Body of pancreas (tissue), 4 donors: ENCODE data around the gene ATXN7. TPM values are rescaled to one million over a fixed set of nuclear protein-coding genes. Genes with fewer than 3 reads are reported as not detected.

ENCODE experiments used
- ATAC-seq: fragments of 150-250 bp; one replicate; pipeline ENCODE4 v1.9.1; 2016
- DNase-seq, 4 donors: peaks; one replicate each; pipeline ENCODE4 v3.0.0-alpha.2; 2019
- H3K27ac ChIP-seq, 4 donors: fragments of 200-600 bp; sonication (generic); 1 replicate in 3 of 4; 2 replicates in 1 of 4; pipeline versions ENCODE4 v1.5.1 to v1.6.1; 2016 to 2019; ENCODE audit warnings: mild to moderate bottlenecking in 1 of 4, mixed read lengths in 1 of 4, moderate library complexity in 1 of 4
- H3K27me3 ChIP-seq, 2 donors: fragments of 200-600 bp; sonication (generic); one replicate each; pipeline ENCODE4 v1.6.0; 2016; ENCODE audit warnings: mild to moderate bottlenecking in 1 of 2
- H3K36me3 ChIP-seq, 2 donors: fragments of 200-600 bp; sonication (generic); replicated peaks in 1 of 2; 2 replicates each; pipeline ENCODE4 v1.5.1; 2016; ENCODE audit warnings: low read depth in 2 of 2; ENCODE audit not compliant: insufficient read depth in 1 of 2
- H3K4me1 ChIP-seq: fragments of 200-600 bp; sonication (generic); one replicate; pipeline ENCODE4 v1.6.0; 2016
- H3K4me3 ChIP-seq, 2 donors: fragments of 200-600 bp; sonication (generic); 1 replicate in 1 of 2; 2 replicates in 1 of 2; pipeline ENCODE4 v1.5.1; 2016 to 2019
- H3K9me3 ChIP-seq, 3 donors: fragments of 200-600 bp; sonication (generic); 1 replicate in 2 of 3; 2 replicates in 1 of 3; pipeline ENCODE4 v1.5.1; 2016
- POLR2A ChIP-seq, 3 donors: fragments of 450-650 bp; IDR thresholded peaks; one replicate each; pipeline ENCODE4 v1.6.1; 2016; ENCODE audit warnings: antibody characterized with exemption in 3 of 3, mild to moderate bottlenecking in 2 of 3
- WGBS, 2 donors: methylation state at CpG; one replicate each; pipeline ENCODE4 v1.1.5; 2017; 5-methylcytosine and 5-hydroxymethylcytosine counted together
- intact Hi-C: fragments of 100-400 bp; cut with DNase I; formaldehyde crosslinking; loops from one replicate; pipeline ENCODE4 v1.15.1; 2023
- total RNA-seq, 2 donors: library from RNA; depleted of rRNA; stranded (reverse); fragments of >200 nt; gene quantifications; one replicate each; pipeline ENCODE4 v1.1.0, GENCODE V29; 2016
- TF ChIP-seq, protein P1 (sequence below), 7 experiments: fragments of 450-650 bp in 4 of 7; fragments of 200-600 bp in 3 of 7; sonication (generic) in 3 of 7; IDR thresholded peaks; one replicate each; pipeline ENCODE4 v1.5.1; 2016 to 2019; ENCODE audit warnings: antibody characterized with exemption in 7 of 7

Gene ATXN7
- total RNA-seq, 2 donors from 2014 or later, result 36.3 to 43.8 TPM

DNA sequence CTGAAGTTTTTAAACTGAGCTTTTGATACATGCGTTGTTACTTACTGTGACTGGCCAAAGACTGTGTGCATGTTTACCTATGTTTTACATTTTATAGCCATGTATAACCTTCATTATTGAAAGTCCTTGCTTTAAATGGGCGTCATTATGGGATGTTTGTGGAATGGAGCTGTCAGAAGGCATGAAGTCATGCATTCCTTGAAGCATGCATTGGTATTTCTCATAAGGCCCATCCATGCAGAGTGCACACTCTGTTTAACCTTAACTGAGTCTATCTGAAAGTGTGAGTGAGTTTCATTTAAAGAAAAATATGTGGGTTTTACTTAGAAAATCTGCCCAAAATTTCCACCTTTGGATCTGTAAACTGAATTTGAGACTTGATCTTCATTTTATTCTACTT is 108.5 kb downstream of the ATXN7 start:
- Histone ChIP-seq H3K4me3 (no peak overlapping the region), H3K36me3 (no peaks in the 10 kb centered on the region), H3K4me1 (peaks cover 97% of the 10 kb centered on the region), H3K27ac (peak overlapping the region; percentile 7 to 90 (median 78)), H3K27me3 (no peaks in the 10 kb centered on the region), H3K9me3 (no peaks in the 10 kb centered on the region)
- WGBS, 2 donors, result 43 to 52% methylated on average over 2 of the region's 2 CpGs
- TF ChIP-seq POLR2A (IDR thresholded peaks at IDR 0.05), result no peak
- TF ChIP-seq, protein P1, sequence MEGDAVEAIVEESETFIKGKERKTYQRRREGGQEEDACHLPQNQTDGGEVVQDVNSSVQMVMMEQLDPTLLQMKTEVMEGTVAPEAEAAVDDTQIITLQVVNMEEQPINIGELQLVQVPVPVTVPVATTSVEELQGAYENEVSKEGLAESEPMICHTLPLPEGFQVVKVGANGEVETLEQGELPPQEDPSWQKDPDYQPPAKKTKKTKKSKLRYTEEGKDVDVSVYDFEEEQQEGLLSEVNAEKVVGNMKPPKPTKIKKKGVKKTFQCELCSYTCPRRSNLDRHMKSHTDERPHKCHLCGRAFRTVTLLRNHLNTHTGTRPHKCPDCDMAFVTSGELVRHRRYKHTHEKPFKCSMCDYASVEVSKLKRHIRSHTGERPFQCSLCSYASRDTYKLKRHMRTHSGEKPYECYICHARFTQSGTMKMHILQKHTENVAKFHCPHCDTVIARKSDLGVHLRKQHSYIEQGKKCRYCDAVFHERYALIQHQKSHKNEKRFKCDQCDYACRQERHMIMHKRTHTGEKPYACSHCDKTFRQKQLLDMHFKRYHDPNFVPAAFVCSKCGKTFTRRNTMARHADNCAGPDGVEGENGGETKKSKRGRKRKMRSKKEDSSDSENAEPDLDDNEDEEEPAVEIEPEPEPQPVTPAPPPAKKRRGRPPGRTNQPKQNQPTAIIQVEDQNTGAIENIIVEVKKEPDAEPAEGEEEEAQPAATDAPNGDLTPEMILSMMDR (IDR thresholded peaks at IDR 0.05), result no peak
- intact Hi-C loops, result no loop called here
- ATAC-seq (no peak), DNase-seq (no peak)

DNA sequence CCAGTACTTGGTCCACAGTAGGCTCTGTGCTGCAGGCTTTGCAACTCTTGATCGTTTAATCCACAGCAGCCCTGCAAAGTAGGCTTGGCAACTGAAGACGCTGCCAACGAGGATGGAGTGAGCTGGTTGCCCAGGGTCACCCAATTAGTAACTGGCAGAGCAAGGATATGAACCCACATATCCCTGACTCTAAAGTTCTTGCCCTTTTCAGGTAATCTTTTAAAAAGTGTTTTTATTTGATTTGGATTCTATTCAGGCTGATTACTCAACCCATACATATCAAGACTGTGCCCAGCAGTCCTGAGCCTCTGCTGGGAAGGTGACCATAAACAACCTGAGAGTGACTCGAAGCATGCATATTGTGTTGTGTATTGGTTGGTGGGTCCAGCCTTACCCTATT is 109.3 kb downstream of the ATXN7 start:
- H3K27me3 ChIP-seq, result no peaks in the 10 kb centered on the region
- intact Hi-C loops, result no loop called here
- WGBS, 2 donors, result 12 to 19% methylated on average over 4 of the region's 4 CpGs
- peak overlapping the region; percentile 66 to 90 (median 86) for H3K27ac ChIP-seq
- peaks cover 97% of the 10 kb centered on the region for H3K4me1 ChIP-seq
- TF ChIP-seq POLR2A (IDR thresholded peaks at IDR 0.05), result peak in 1 of 3 donors; percentile 33
- TF ChIP-seq, protein P1 (IDR thresholded peaks at IDR 0.05), result no peak
- DNase-seq (peak; percentile 65 to 77 (median 69)), ATAC-seq (peak; percentile 69)
- H3K36me3 ChIP-seq, result no peaks in the 10 kb centered on the region
- no peak overlapping the region for H3K4me3 ChIP-seq
- H3K9me3 ChIP-seq, result no peaks in the 10 kb centered on the region

DNA sequence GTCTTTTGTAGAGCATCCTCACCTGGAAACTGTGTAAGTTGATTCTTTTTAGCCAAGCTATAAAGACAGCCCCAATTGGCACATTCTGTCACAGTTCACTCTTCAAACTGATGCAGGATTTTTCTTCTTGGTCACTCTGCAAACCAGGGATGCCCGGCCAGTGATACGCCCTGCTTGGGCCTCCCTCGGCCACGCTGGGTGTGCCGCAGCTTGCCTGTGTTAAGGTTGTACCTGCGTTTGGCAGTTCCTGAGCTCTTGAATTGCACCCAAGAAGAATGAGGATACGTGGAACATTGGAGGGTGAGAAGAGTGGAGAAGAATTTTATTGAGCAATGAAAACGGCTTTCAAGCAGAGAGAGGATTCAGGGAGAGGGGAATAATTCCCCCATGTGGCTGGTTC is 109.7 kb downstream of the ATXN7 start:
- Histone ChIP-seq H3K4me1 (peaks cover 98% of the 10 kb centered on the region), H3K36me3 (no peaks in the 10 kb centered on the region), H3K27ac (peak overlapping the region; percentile 66 to 90 (median 86)), H3K4me3 (no peak overlapping the region), H3K9me3 (no peaks in the 10 kb centered on the region), H3K27me3 (no peaks in the 10 kb centered on the region)
- intact Hi-C loops, result no loop called here
- peak in 1 of 4 donors; percentile 54 for DNase-seq
- 33 to 46% methylated on average over 8 of the region's 8 CpGs for WGBS, 2 donors
- ATAC-seq, result peak; percentile 18
- no peak for TF ChIP-seq POLR2A (IDR thresholded peaks at IDR 0.05)
- TF ChIP-seq, protein P1 (IDR thresholded peaks at IDR 0.05), result no peak

DNA sequence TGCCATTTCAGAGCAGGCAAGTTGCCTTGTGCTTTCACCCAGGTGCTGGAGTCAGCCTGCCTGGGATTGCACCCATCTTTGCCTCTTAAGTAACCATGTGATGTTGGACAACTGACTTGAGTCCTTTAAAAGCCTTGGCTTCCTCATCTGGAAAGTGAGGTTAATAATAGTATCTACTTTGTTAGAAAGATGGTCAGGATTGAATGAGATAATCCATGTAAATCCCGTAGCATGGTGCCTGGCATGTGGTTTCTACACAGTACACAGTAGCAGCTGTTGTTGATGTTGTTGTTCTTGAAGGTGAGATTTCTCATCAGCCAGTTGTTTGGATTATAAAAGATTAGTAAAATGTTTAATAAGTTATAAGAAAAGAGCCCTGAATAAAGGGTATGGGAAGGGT is 110.8 kb downstream of the ATXN7 start:
- TF ChIP-seq, protein P1 (IDR thresholded peaks at IDR 0.05), result no peak
- no peak for TF ChIP-seq POLR2A (IDR thresholded peaks at IDR 0.05)
- Histone ChIP-seq H3K27me3 (no peaks in the 10 kb centered on the region), H3K36me3 (no peaks in the 10 kb centered on the region), H3K9me3 (no peaks in the 10 kb centered on the region), H3K4me1 (peaks cover 98% of the 10 kb centered on the region), H3K27ac (peak overlapping the region in 3 of 4 donors; percentile 82 to 90 (median 89)), H3K4me3 (no peak overlapping the region)
- DNase-seq (no peak), ATAC-seq (no peak)
- WGBS, 2 donors, result 36 to 43% methylated on average over 1 of the region's 1 CpG
- intact Hi-C loops, result no loop called here

DNA sequence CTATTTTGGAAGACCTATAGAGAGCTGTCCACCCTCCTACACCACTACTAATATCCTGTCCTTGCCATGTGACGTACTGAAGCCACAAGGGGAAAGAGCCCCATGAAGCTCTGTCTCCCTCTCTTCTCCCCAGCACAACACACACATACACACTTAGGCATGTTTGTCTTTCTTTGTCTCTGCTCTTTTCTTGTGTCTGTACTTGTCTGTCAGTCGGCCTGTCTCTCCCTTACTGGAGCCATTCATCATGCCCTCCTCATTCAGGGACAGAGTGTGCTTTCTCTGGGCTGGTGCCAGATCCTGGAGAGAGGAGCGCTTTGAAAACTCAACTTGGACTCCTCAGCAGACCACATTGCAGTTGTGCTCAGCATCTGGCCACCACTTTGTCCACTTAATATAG is 112.1 kb downstream of the ATXN7 start:
- ATAC-seq (peak; percentile 39), DNase-seq (peak; percentile 72 to 81 (median 76))
- intact Hi-C loops, result no loop called here
- Histone ChIP-seq H3K27ac (peak overlapping the region; percentile 53 to 90 (median 80)), H3K36me3 (no peaks in the 10 kb centered on the region), H3K4me3 (no peak overlapping the region), H3K27me3 (no peaks in the 10 kb centered on the region), H3K4me1 (peaks cover 98% of the 10 kb centered on the region), H3K9me3 (no peaks in the 10 kb centered on the region)
- WGBS, 2 donors, result 20 to 27% methylated on average over 3 of the region's 3 CpGs
- TF ChIP-seq, protein P1 (IDR thresholded peaks at IDR 0.05), result no peak
- peak in 2 of 3 donors; percentile 15 to 24 for TF ChIP-seq POLR2A (IDR thresholded peaks at IDR 0.05)
